HG03432 (cell line): ENCODE results near the gene KRTAP5-3.

Experiments used
- ATAC-seq: cut with Tn5 transposase; IDR thresholded peaks from one replicate; pipeline ENCODE4 v1.9.1; 2021; ENCODE audit warnings: mild to moderate bottlenecking, moderate library complexity; ENCODE audit not compliant: unreplicated experiment

KRTAP5-3 gene

GRCh38 chr11:1566381-1567051, 41.7 kb downstream of the KRTAP5-3 start:
- ATAC-seq: no peak

GRCh38 chr11:1565904-1566247, 42.4 kb downstream of the KRTAP5-3 start:
- no peak for ATAC-seq

DNA sequence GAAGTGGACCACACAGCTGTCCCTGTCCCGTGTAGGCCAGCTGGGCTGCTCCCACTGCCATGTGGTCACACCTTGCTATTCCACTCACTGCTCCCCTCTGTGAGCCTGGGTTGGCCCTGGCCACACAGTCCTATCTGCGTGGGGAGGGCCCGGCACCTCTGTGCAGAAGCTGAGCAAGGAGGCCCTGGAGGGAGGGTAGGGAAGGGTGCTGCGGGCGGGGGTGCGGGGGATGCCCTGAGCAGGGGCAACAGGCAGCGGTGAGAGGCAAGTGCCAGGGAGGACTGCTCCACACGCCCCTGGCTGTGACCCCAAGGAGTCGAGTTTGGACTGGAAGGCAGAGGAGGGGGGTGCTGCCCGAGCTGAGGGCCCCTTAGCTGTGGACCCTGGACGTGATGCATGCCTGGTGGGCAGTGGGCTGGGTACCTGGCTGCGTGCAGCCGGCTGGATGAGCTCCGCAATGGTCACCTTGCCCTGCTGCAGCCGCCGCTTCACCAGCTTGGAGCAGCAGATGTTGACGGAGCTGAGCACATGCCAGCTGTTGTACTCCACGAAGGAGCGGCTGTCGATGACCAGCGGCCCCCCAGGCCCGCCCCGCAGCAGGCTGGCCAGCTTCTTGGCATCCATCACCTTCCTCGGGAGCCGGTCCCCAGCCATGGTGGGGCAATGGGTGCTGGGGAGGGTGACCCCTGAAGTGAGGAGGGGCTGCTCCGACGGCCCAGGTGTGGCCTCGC, 42.9 kb downstream of the KRTAP5-3 start:
- ATAC-seq: no peak

- no peak for ATAC-seq
These were observed 43.6 kb downstream of the KRTAP5-3 start for GRCh38 chr11:1564535-1565172.

DNA sequence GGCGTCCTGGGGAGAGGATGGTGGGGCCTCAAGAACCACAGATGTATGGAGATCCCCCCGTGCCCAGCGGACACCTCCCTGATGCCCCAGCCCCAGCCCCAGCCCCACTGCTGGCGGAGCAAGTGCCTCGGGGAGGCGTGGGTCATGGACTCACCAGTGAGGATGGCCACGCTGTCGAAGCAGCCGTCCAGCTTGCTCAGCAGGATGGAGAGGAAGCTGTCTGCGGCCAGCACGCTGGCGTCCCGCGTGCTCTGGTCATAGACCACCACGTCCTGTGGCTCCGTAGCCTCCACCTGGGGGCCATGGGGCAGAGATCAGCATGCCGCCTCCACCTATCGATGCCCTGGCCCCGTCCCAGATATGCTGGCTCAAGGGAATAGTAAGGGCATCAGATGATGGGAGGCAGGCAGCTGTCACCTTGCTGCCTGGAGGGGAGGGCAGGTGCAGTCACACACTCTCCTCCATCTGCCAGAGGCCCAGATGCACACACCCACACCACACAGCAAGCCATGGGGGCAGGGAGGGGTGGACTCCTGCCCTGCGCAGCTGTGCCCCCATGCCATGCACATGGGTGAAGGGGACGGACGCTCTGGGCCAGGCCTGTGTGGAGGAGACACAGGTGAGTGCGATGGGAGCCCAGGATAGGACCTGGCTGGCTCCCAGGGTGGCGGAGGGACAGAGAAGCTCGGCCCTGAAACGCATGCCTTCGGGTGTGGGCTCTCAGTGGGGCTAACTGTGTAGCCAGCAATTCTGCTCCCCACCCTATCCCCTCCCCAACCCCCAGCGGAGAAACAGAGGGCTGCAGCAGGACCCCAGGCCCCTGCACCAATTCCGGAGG, 44.3 kb downstream of the KRTAP5-3 start:
- no peak for ATAC-seq

GRCh38 chr11:1563149-1563638, 45.1 kb downstream of the KRTAP5-3 start:
- no peak for ATAC-seq

DNA sequence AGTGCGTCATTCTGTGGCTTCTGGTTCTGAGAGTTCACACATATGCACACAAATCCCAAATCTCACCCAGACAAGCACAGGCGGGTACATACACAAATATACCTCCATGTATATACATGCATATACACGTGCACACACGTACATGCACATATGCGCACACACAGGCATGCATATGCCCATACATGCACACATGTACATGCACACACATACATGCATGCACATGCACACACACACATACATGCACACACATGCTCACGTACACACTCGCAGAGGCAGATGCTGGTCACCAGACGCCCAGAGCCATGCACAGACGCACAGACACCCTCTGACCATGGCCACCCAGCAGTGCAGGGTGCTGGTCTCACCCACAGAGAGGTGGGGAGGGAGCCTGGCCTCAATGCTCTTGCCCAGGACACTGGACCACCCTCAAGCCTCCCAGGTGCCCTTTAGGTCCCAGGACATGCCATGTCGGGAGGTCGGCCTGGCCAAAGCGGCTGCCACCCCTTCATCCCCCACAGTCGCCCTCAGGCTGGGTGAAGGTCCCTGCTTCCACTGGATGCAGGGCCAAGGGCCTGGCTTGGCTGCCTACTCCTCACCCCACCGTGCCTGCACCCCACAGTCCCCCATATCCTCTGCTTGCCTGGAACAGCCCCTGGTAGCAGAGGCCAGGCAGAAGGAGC, 45.7 kb downstream of the KRTAP5-3 start:
- ATAC-seq: no peak

GRCh38 chr11:1561955-1562354, 46.3 kb downstream of the KRTAP5-3 start:
- no peak for ATAC-seq

DNA sequence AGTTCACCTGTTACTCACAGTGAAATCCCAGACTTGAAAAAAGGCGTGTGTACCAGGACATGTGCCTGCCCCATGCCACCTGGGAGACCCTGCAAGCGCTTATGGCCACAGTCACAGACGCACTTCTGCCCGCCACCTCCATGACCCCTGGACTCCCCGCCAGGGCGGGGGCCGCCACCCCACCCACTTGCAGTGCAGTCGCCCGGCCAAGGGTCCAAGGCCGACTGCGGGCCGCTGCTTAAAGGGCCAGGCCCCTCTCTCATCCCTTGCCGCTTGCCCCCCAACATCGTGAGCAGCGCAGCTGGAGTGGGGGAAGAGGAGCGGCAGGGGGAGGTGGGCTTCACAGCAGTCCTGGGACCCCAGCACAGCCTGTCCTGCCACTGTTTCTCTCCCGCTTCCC, 47.0 kb downstream of the KRTAP5-3 start:
- ATAC-seq: no peak

- no peak for ATAC-seq
These were observed 47.5 kb downstream of the KRTAP5-3 start for GRCh38 chr11:1560649-1561251.

GRCh38 chr11:1560002-1560648, 48.1 kb downstream of the KRTAP5-3 start:
- no peak for ATAC-seq

GRCh38 chr11:1559111-1559951, 48.9 kb downstream of the KRTAP5-3 start:
- ATAC-seq: no peak

DNA sequence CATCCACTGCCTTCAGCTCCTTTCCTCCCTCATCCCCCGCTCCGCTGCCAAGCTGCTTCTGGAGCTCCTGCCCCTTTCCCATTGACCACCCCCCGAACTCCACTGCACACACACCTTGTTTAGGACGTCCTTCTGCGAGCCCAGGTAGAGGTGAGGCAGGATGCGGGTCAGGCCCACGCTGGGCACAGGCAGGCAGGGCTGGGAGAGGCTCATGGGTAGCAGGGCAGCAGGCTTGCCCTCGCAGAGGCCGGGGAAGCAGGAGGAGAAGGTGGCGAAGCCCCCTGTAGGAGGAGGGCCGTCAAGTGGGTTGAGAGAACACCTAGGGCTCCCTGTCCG, 49.5 kb downstream of the KRTAP5-3 start:
- ATAC-seq: no peak

GRCh38 chr11:1557904-1558774, 50.1 kb downstream of the KRTAP5-3 start:
- ATAC-seq: no peak
